HepG2 (cell line): ENCODE data around the gene LHB. TPM values are rescaled to one million over a fixed set of nuclear protein-coding genes. Genes with fewer than 3 reads are reported as not detected.

ENCODE experiments used
- ARNT2 ChIP-seq: sonication (generic); formaldehyde crosslinking; IDR thresholded peaks from 2 replicates; pipeline ENCODE4 v1.8.0; 2022; ENCODE audit warnings: mild to moderate bottlenecking, low read depth, missing genetic modification reagents, moderate library complexity
- ATAD3A ChIP-seq: sonication (generic); formaldehyde crosslinking; IDR thresholded peaks from 2 replicates; pipeline ENCODE4 v1.4.0; 2020; ENCODE audit warnings: missing genetic modification reagents
- BCL6 ChIP-seq: IDR thresholded peaks from 2 replicates; pipeline ENCODE4 v1.6.1; 2016; ENCODE audit warnings: missing genetic modification reagents, missing compliant biosample characterization
- CEBPB ChIP-seq: IDR thresholded peaks from 2 replicates; pipeline ENCODE4 v1.6.1; 2011; ENCODE audit warnings: low read depth, low read length, improper control_type of control experiment, borderline replicate concordance
- FOXK2 ChIP-seq: fragments of 450-650 bp; IDR thresholded peaks from 2 replicates; pipeline ENCODE4 v1.6.1; 2016
- HNRNPLL ChIP-seq: fragments of 200-400 bp; formaldehyde crosslinking; IDR thresholded peaks from 2 replicates; pipeline ENCODE4 v1.6.1; 2017; ENCODE audit warnings: mild to moderate bottlenecking, low read depth, low read length; ENCODE audit not compliant: poor library complexity, severe bottlenecking
- MAFF ChIP-seq: IDR thresholded peaks from 2 replicates; pipeline ENCODE4 v1.6.1; 2011; ENCODE audit warnings: low read depth, low read length, improper control_type of control experiment
- NR2F2 ChIP-seq: IDR thresholded peaks from 2 replicates; pipeline ENCODE4 v1.6.1; 2012; ENCODE audit warnings: low read depth, inconsistent platforms, borderline replicate concordance
- NRL ChIP-seq: sonication (generic); formaldehyde crosslinking; IDR thresholded peaks from 2 replicates; pipeline ENCODE4 v1.5.0; 2020; ENCODE audit warnings: missing genetic modification reagents, mild to moderate bottlenecking, moderate library complexity, borderline replicate concordance
- ONECUT2 ChIP-seq: sonication (generic); formaldehyde crosslinking; IDR thresholded peaks from 2 replicates; pipeline ENCODE4 v1.4.0; 2020; ENCODE audit warnings: missing genetic modification reagents
- PHF20 ChIP-seq: sonication (generic); formaldehyde crosslinking; IDR thresholded peaks from 2 replicates; pipeline ENCODE4 v1.5.0; 2020; ENCODE audit warnings: mild to moderate bottlenecking, missing genetic modification reagents
- PLRG1 ChIP-seq: fragments of 450-650 bp; conservative IDR thresholded peaks from 2 replicates; pipeline ENCODE4 v1.6.1; 2016
- RCOR2 ChIP-seq: IDR thresholded peaks from 2 replicates; pipeline ENCODE4 v1.6.1; 2016; ENCODE audit warnings: missing biosample characterization, missing genetic modification reagents
- SAP130 ChIP-seq: IDR thresholded peaks from 2 replicates; pipeline ENCODE4 v1.6.1; 2016; ENCODE audit warnings: low read depth
- SIN3B ChIP-seq: fragments of 150-350 bp; IDR thresholded peaks from 2 replicates; pipeline ENCODE4 v1.6.1; 2014; ENCODE audit warnings: low read length
- SOX13 ChIP-seq, 3 experiments: fragments of 450-650 bp in 1 of 3; sonication (generic) in 1 of 3; formaldehyde crosslinking in 1 of 3; IDR thresholded peaks in 2 of 3; conservative IDR thresholded peaks in 1 of 3; 2 replicates each; pipeline versions ENCODE4 v1.5.0 to v1.6.1; 2016 to 2020; ENCODE audit warnings: antibody characterized with exemption in 1 of 3, mild to moderate bottlenecking in 1 of 3, missing compliant biosample characterization in 1 of 3, missing genetic modification reagents in 1 of 3, moderate library complexity in 1 of 3
- TEAD3 ChIP-seq: optimal IDR thresholded peaks from 2 replicates; pipeline ENCODE3; 2016; ENCODE audit warnings: borderline replicate concordance
- ZFAT ChIP-seq: sonication (generic); formaldehyde crosslinking; conservative IDR thresholded peaks from 2 replicates; pipeline ENCODE4 v1.8.1; 2023; ENCODE audit warnings: missing genetic modification reagents, inconsistent platforms
- ZFX ChIP-seq: sonication (generic); formaldehyde crosslinking; IDR thresholded peaks from 2 replicates; pipeline ENCODE4 v1.4.0; 2020; ENCODE audit warnings: mild to moderate bottlenecking, low read depth, missing genetic modification reagents, moderate library complexity
- ZNF142 ChIP-seq: sonication (generic); formaldehyde crosslinking; IDR thresholded peaks from 2 replicates; pipeline ENCODE4 v1.4.0; 2020; ENCODE audit warnings: missing genetic modification reagents
- ZNF234 ChIP-seq: sonication (generic); formaldehyde crosslinking; conservative IDR thresholded peaks from 2 replicates; pipeline ENCODE4 v1.5.1; 2020; ENCODE audit warnings: mild to moderate bottlenecking, missing genetic modification reagents
- ZNF251 ChIP-seq: sonication (generic); formaldehyde crosslinking; IDR thresholded peaks from 2 replicates; pipeline ENCODE4 v1.9.0; 2021; ENCODE audit warnings: mild to moderate bottlenecking, missing genetic modification reagents
- ZNF274 ChIP-seq: sonication (generic); formaldehyde crosslinking; IDR thresholded peaks from 2 replicates; pipeline ENCODE4 v1.5.1; 2020; ENCODE audit warnings: mild to moderate bottlenecking, missing genetic modification reagents
- ZNF615 ChIP-seq: sonication (generic); formaldehyde crosslinking; IDR thresholded peaks from 2 replicates; pipeline ENCODE4 v1.5.0; 2020; ENCODE audit warnings: mild to moderate bottlenecking, missing genetic modification reagents, borderline replicate concordance
- ZNF75D ChIP-seq: sonication (generic); formaldehyde crosslinking; IDR thresholded peaks from 2 replicates; pipeline ENCODE4 v1.8.1; 2023; ENCODE audit warnings: missing genetic modification reagents, mild to moderate bottlenecking, borderline replicate concordance
- ZNF816 ChIP-seq: sonication (generic); formaldehyde crosslinking; IDR thresholded peaks from 2 replicates; pipeline ENCODE4 v1.8.0; 2022; ENCODE audit warnings: missing genetic modification reagents, mild to moderate bottlenecking, borderline replicate concordance
- polyA plus RNA-seq, 8 experiments: library from polyadenylated mRNA; depleted of rRNA in 3 of 8; stranded (reverse) in 7 of 8; unstranded in 1 of 8; fragments of >200 nt; fragmentation: Illumina TruSeq in 4 of 8; extraction: Trizol in 4 of 8; gene quantifications; 2 replicates each; pipeline versions ENCODE4 v1.2.1 to v1.2.3, GENCODE V29; 2011 to 2016; ENCODE audit warnings: low read depth in 4 of 8, missing spikeins in 1 of 8, mixed read lengths in 1 of 8; ENCODE audit not compliant: insufficient read depth in 1 of 8
- total RNA-seq, 5 experiments: library from RNA; depleted of rRNA; stranded (reverse); fragments of >200 nt; fragmentation: Illumina TruSeq; extraction: Trizol; gene quantifications; 2 replicates each; pipeline ENCODE4 v1.2.3, GENCODE V29; 2016; ENCODE audit warnings: low read depth in 1 of 5

LHB gene
- total and polyA plus RNA-seq, 2 of the 13 experiments (the other 11 are each of a cell fraction or from before 2014, with no cell fraction given), result not detected

- TF ChIP-seq ZNF142 (CRISPR knock-in tag) (no peak), MAFF (no peak), ZFAT (CRISPR knock-in tag) (no peak), CEBPB (peak; percentile 88), BCL6 (CRISPR knock-in tag) (peak; percentile 26), ZNF816 (CRISPR knock-in tag) (no peak), NRL (CRISPR knock-in tag) (peak; percentile 48; the same call in 1 of the 2 replicates), SOX13 (IDR thresholded peaks at IDR 0.05) (no peak), SOX13 (CRISPR knock-in tag; conservative IDR thresholded peaks at IDR 0.05 in 1 of 2, IDR thresholded peaks at IDR 0.05 in 1 of 2) (no peak), ATAD3A (no peak), HNRNPLL (peak; percentile 80), SAP130 (CRISPR knock-in tag) (peak; percentile 73), ZNF75D (CRISPR knock-in tag) (no peak), ZNF274 (CRISPR knock-in tag) (peak; percentile 38; the same call in 1 of the 2 replicates), PLRG1 (no peak), ZFX (CRISPR knock-in tag) (peak; percentile 73), FOXK2 (peak; percentile 47; the same call in 1 of the 2 replicates), RCOR2 (CRISPR knock-in tag) (no peak), ZNF234 (CRISPR knock-in tag) (no peak), TEAD3 (no peak), SIN3B (no peak; the same call in 1 of the 2 replicates), ONECUT2 (CRISPR knock-in tag) (no peak), ARNT2 (CRISPR knock-in tag) (peak; percentile 84), PHF20 (peak; percentile 73), NR2F2 (no peak), ZNF615 (CRISPR knock-in tag) (no peak), ZNF251 (CRISPR knock-in tag) (no peak)
Measured at GRCh38 chr19:48993175-48994034, 23.5 kb downstream of the LHB start, which contains the start of the genes GYS1 and RUVBL2 (continued).
